Measurements from ENCODE around the gene B3GNT9. TPM values are rescaled to one million over a fixed set of nuclear protein-coding genes. Genes with fewer than 3 reads are reported as not detected.

Gene B3GNT9
- total and polyA plus RNA-seq, 2 donors from 2014 or later = 12.1 to 16.7 TPM

DNA sequence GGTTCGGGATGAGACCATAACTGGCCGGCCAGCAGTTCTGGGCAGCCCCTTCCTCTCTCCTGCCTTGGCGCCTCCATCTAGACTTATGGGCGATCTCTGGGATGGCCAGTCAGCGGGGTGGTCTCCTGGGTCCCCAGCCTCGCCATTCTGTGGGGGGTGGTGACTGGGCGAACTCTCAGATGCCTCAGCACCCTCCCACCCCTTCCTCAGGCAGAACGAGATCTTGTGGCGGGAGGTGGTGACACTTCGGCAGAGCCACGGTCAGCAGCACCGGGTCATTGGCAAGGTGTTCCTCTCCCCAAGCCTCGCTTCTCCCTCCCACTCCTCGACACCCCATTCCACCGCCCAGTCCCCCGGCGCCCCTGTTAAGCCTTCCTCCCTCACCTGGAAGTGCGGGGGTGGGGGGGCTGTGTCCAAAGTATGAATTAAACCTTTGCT is 15.3 kb upstream of the B3GNT9 start:
- H3K9me3 ChIP-seq (ENCODE audit: control insufficient read depth in 2 of 3, insufficient read depth in 1 of 3, low read length in 3 of 3) = no peaks in the 10 kb centered on the region
- H3K27me3 ChIP-seq (ENCODE audit: control insufficient read depth, insufficient read depth, low read length) = peaks cover 48% of the 10 kb centered on the region
- FAIRE-seq (no peak), DNase-seq (peak in 1 of 5 donors; percentile 50)
- intact Hi-C loops (cut with DNase I) = no loop called here
- no peaks in the 10 kb centered on the region for H3K36me3 ChIP-seq (ENCODE audit: control insufficient read depth in 2 of 3, insufficient read depth in 3 of 3, low read length in 3 of 3)
- H3K27ac ChIP-seq (ENCODE audit: low read depth in 2 of 2, low read length in 2 of 2) = no peak overlapping the region
- H3K9ac ChIP-seq (ENCODE audit: low read length in 3 of 3) = no peak overlapping the region
- no peak overlapping the region for H3K4me3 ChIP-seq (ENCODE audit: low read length in 3 of 3)
- H3K4me1 ChIP-seq (ENCODE audit: control insufficient read depth in 2 of 3, insufficient read depth in 2 of 3, low read depth in 1 of 3, low read length in 3 of 3) = peaks cover 0 to 50% (median 7%) of the 10 kb centered on the region in 3 donors
- TF ChIP-seq, protein P1, sequence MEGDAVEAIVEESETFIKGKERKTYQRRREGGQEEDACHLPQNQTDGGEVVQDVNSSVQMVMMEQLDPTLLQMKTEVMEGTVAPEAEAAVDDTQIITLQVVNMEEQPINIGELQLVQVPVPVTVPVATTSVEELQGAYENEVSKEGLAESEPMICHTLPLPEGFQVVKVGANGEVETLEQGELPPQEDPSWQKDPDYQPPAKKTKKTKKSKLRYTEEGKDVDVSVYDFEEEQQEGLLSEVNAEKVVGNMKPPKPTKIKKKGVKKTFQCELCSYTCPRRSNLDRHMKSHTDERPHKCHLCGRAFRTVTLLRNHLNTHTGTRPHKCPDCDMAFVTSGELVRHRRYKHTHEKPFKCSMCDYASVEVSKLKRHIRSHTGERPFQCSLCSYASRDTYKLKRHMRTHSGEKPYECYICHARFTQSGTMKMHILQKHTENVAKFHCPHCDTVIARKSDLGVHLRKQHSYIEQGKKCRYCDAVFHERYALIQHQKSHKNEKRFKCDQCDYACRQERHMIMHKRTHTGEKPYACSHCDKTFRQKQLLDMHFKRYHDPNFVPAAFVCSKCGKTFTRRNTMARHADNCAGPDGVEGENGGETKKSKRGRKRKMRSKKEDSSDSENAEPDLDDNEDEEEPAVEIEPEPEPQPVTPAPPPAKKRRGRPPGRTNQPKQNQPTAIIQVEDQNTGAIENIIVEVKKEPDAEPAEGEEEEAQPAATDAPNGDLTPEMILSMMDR (IDR thresholded peaks at IDR 0.05; ENCODE audit: borderline replicate concordance, extremely low read depth, insufficient read depth) = no peak

- H3K4me3 ChIP-seq (ENCODE audit: low read length in 3 of 3) = peak overlapping the region in 1 of 3 donors; percentile 18
- TF ChIP-seq, protein P1 (IDR thresholded peaks at IDR 0.05; ENCODE audit: borderline replicate concordance, extremely low read depth, insufficient read depth) = no peak
- no peaks in the 10 kb centered on the region for H3K9me3 ChIP-seq (ENCODE audit: control insufficient read depth in 2 of 3, insufficient read depth in 1 of 3, low read length in 3 of 3)
- FAIRE-seq = no peak
- DNase-seq = peak in 4 of 5 donors; percentile 28 to 57 (median 46)
- peak overlapping the region in 1 of 3 donors; percentile 16 for H3K9ac ChIP-seq (ENCODE audit: low read length in 3 of 3)
- no peak overlapping the region for H3K27ac ChIP-seq (ENCODE audit: low read depth in 2 of 2, low read length in 2 of 2)
- peaks cover 49% of the 10 kb centered on the region for H3K27me3 ChIP-seq (ENCODE audit: control insufficient read depth, insufficient read depth, low read length)
- peaks cover 0 to 46% (median 6%) of the 10 kb centered on the region in 3 donors for H3K4me1 ChIP-seq (ENCODE audit: control insufficient read depth in 2 of 3, insufficient read depth in 2 of 3, low read depth in 1 of 3, low read length in 3 of 3)
- intact Hi-C loops (cut with DNase I) = no loop called here
- H3K36me3 ChIP-seq (ENCODE audit: control insufficient read depth in 2 of 3, insufficient read depth in 3 of 3, low read length in 3 of 3) = no peaks in the 10 kb centered on the region
These were observed 14.6 kb upstream of the B3GNT9 start for GRCh38 chr16:67165121-67166078.

GRCh38 chr16:67164599-67165061 is 13.8 kb upstream of the B3GNT9 start, which contains the start of gene HSF4:
TSS of gene HSF4 (plus strand) at chr16:67164745. CDS start at chr16:67164812, 67 bp downstream.
- intact Hi-C loops (cut with DNase I) = no loop called here
- Histone ChIP-seq H3K9ac (ENCODE audit: low read length in 3 of 3) (peak within 1 kb of the TSS in 1 of 3 donors; percentile 16), H3K27ac (ENCODE audit: low read depth in 2 of 2, low read length in 2 of 2) (peak within 1 kb of the TSS in 1 of 2 donors; percentile 51), H3K4me3 (ENCODE audit: low read length in 3 of 3) (peak within 1 kb of the TSS in 2 of 3 donors; percentile 42 to 49), H3K4me1 (ENCODE audit: control insufficient read depth in 2 of 3, insufficient read depth in 2 of 3, low read depth in 1 of 3, low read length in 3 of 3) (peaks cover 0 to 40% (median 6%) of the 10 kb centered on the region in 3 donors), H3K27me3 (ENCODE audit: control insufficient read depth, insufficient read depth, low read length) (peaks cover 49% of the 10 kb centered on the region), H3K36me3 (ENCODE audit: control insufficient read depth in 2 of 3, insufficient read depth in 3 of 3, low read length in 3 of 3) (no peaks in the 10 kb centered on the region), H3K9me3 (ENCODE audit: control insufficient read depth in 2 of 3, insufficient read depth in 1 of 3, low read length in 3 of 3) (no peaks in the 10 kb centered on the region)
- no peak for FAIRE-seq
- peak in 3 of 5 donors; percentile 8 to 88 (median 59) for DNase-seq
- TF ChIP-seq, protein P1 (IDR thresholded peaks at IDR 0.05; ENCODE audit: borderline replicate concordance, extremely low read depth, insufficient read depth) = no peak

Measured in kidney (tissue), 14 donors.